HepG2 (cell line): ENCODE results near the gene FAM222A. TPM values are rescaled to one million over a fixed set of nuclear protein-coding genes. Genes with fewer than 3 reads are reported as not detected.

Experiments
- ATF1 ChIP-seq: IDR thresholded peaks from 2 replicates; pipeline ENCODE4 v1.6.1; 2016; ENCODE audit warnings: mild to moderate bottlenecking, control low read depth
- BRCA1 ChIP-seq: sonication (generic); formaldehyde crosslinking; IDR thresholded peaks from 2 replicates; pipeline ENCODE4 v1.4.0; 2020; ENCODE audit warnings: missing genetic modification reagents
- EEA1 ChIP-seq: sonication (generic); formaldehyde crosslinking; IDR thresholded peaks from 2 replicates; pipeline ENCODE4 v1.5.1; 2020; ENCODE audit warnings: mild to moderate bottlenecking, missing genetic modification reagents, borderline replicate concordance
- FOSL2 ChIP-seq: sonication (generic); formaldehyde crosslinking; IDR thresholded peaks from 2 replicates; pipeline ENCODE4 v1.4.0; 2020; ENCODE audit warnings: missing genetic modification reagents
- HES4 ChIP-seq: sonication (generic); formaldehyde crosslinking; IDR thresholded peaks from 2 replicates; pipeline ENCODE4 v1.9.0; 2021; ENCODE audit warnings: mild to moderate bottlenecking, missing genetic modification reagents, borderline replicate concordance
- JUNB ChIP-seq: sonication (generic); formaldehyde crosslinking; IDR thresholded peaks from 2 replicates; pipeline ENCODE4 v1.8.0; 2022; ENCODE audit warnings: missing genetic modification reagents, mild to moderate bottlenecking, borderline replicate concordance
- KDM3A ChIP-seq: IDR thresholded peaks from 2 replicates; pipeline ENCODE4 v1.6.1; 2018; ENCODE audit warnings: low read depth, missing compliant biosample characterization
- NKX3-1 ChIP-seq: sonication (generic); formaldehyde crosslinking; IDR thresholded peaks from 2 replicates; pipeline ENCODE4 v1.5.0; 2020; ENCODE audit warnings: missing genetic modification reagents
- PAX8 ChIP-seq: sonication (generic); formaldehyde crosslinking; IDR thresholded peaks from 2 replicates; pipeline ENCODE4 v1.8.0; 2022; ENCODE audit warnings: mild to moderate bottlenecking, missing genetic modification reagents, borderline replicate concordance
- PHF21A ChIP-seq: sonication (generic); formaldehyde crosslinking; IDR thresholded peaks from 2 replicates; pipeline ENCODE4 v1.5.0; 2020; ENCODE audit warnings: mild to moderate bottlenecking, missing genetic modification reagents
- RBM39 ChIP-seq: fragments of 200-400 bp; formaldehyde crosslinking; IDR thresholded peaks from one replicate; pipeline ENCODE4 v1.6.1; 2018; ENCODE audit warnings: antibody characterized with exemption, mild to moderate bottlenecking, low read depth, low read length; ENCODE audit not compliant: poor library complexity, severe bottlenecking
- STAG1 ChIP-seq: sonication (generic); formaldehyde crosslinking; IDR thresholded peaks from 2 replicates; pipeline ENCODE4 v1.4.0; 2020; ENCODE audit warnings: missing genetic modification reagents
- SUZ12 ChIP-seq: fragments of 150-350 bp; IDR thresholded peaks from 2 replicates; pipeline ENCODE4 v1.6.1; 2014; ENCODE audit warnings: low read depth, low read length
- TAF1 ChIP-seq: sonication (generic); formaldehyde crosslinking; IDR thresholded peaks from 2 replicates; pipeline ENCODE4 v1.4.0; 2020; ENCODE audit warnings: missing genetic modification reagents
- TOPORS ChIP-seq: sonication (generic); formaldehyde crosslinking; IDR thresholded peaks from 2 replicates; pipeline ENCODE4 v1.8.0; 2023; ENCODE audit warnings: mild to moderate bottlenecking, missing genetic modification reagents
- TSC22D2 ChIP-seq: sonication (generic); formaldehyde crosslinking; IDR thresholded peaks from 2 replicates; pipeline ENCODE4 v1.5.1; 2020; ENCODE audit warnings: missing genetic modification reagents, mild to moderate bottlenecking, borderline replicate concordance
- ZFAT ChIP-seq: sonication (generic); formaldehyde crosslinking; conservative IDR thresholded peaks from 2 replicates; pipeline ENCODE4 v1.8.1; 2023; ENCODE audit warnings: missing genetic modification reagents, inconsistent platforms
- ZNF337 ChIP-seq: sonication (generic); formaldehyde crosslinking; IDR thresholded peaks from 2 replicates; pipeline ENCODE4 v1.5.1; 2020; ENCODE audit warnings: missing genetic modification reagents, low read depth, mild to moderate bottlenecking, borderline replicate concordance
- ZNF451 ChIP-seq: sonication (generic); formaldehyde crosslinking; IDR thresholded peaks from 2 replicates; pipeline ENCODE4 v1.5.0; 2020; ENCODE audit warnings: mild to moderate bottlenecking, missing genetic modification reagents
- ZNF510 ChIP-seq: sonication (generic); formaldehyde crosslinking; IDR thresholded peaks from 2 replicates; pipeline ENCODE4 v1.4.0; 2020; ENCODE audit warnings: low read depth, mild to moderate bottlenecking, missing genetic modification reagents
- ZNF558 ChIP-seq: sonication (generic); formaldehyde crosslinking; IDR thresholded peaks from 2 replicates; pipeline ENCODE4 v1.9.0; 2022; ENCODE audit warnings: mild to moderate bottlenecking, missing genetic modification reagents, borderline replicate concordance
- ZNF660 ChIP-seq: sonication (generic); formaldehyde crosslinking; IDR thresholded peaks from 2 replicates; pipeline ENCODE4 v1.5.1; 2020; ENCODE audit warnings: mild to moderate bottlenecking, low read depth, missing genetic modification reagents, borderline replicate concordance
- polyA plus RNA-seq, 8 experiments: library from polyadenylated mRNA; depleted of rRNA in 3 of 8; stranded (reverse) in 7 of 8; unstranded in 1 of 8; fragments of >200 nt; fragmentation: Illumina TruSeq in 4 of 8; extraction: Trizol in 4 of 8; gene quantifications; 2 replicates each; pipeline versions ENCODE4 v1.2.1 to v1.2.3, GENCODE V29; 2011 to 2016; ENCODE audit warnings: low read depth in 4 of 8, missing spikeins in 1 of 8, mixed read lengths in 1 of 8; ENCODE audit not compliant: insufficient read depth in 1 of 8
- total RNA-seq, 5 experiments: library from RNA; depleted of rRNA; stranded (reverse); fragments of >200 nt; fragmentation: Illumina TruSeq; extraction: Trizol; gene quantifications; 2 replicates each; pipeline ENCODE4 v1.2.3, GENCODE V29; 2016; ENCODE audit warnings: low read depth in 1 of 5
- TF ChIP-seq, protein P1 (sequence below): sonication (generic); formaldehyde crosslinking; IDR thresholded peaks from 2 replicates; pipeline ENCODE4 v1.8.0; 2022; ENCODE audit warnings: mild to moderate bottlenecking, missing genetic modification reagents; ENCODE audit not compliant: insufficient replicate concordance
- TF ChIP-seq, protein P2 (sequence below): sonication (generic); formaldehyde crosslinking; IDR thresholded peaks from 2 replicates; pipeline ENCODE4 v1.4.0; 2020; ENCODE audit warnings: missing genetic modification reagents, borderline replicate concordance
- TF ChIP-seq, protein P3 (sequence below): IDR thresholded peaks from 2 replicates; pipeline ENCODE4 v1.6.1; 2016; ENCODE audit warnings: low read depth, control low read depth
- TF ChIP-seq, protein P4 (sequence below): sonication (generic); formaldehyde crosslinking; IDR thresholded peaks from 2 replicates; pipeline ENCODE4 v1.8.0; 2022; ENCODE audit warnings: missing genetic modification reagents, mild to moderate bottlenecking, borderline replicate concordance

The FAM222A gene
- total and polyA plus RNA-seq, 2 of the 13 experiments (the other 11 are each of a cell fraction or from before 2014, with no cell fraction given), result 2.7 to 9.6 TPM

DNA sequence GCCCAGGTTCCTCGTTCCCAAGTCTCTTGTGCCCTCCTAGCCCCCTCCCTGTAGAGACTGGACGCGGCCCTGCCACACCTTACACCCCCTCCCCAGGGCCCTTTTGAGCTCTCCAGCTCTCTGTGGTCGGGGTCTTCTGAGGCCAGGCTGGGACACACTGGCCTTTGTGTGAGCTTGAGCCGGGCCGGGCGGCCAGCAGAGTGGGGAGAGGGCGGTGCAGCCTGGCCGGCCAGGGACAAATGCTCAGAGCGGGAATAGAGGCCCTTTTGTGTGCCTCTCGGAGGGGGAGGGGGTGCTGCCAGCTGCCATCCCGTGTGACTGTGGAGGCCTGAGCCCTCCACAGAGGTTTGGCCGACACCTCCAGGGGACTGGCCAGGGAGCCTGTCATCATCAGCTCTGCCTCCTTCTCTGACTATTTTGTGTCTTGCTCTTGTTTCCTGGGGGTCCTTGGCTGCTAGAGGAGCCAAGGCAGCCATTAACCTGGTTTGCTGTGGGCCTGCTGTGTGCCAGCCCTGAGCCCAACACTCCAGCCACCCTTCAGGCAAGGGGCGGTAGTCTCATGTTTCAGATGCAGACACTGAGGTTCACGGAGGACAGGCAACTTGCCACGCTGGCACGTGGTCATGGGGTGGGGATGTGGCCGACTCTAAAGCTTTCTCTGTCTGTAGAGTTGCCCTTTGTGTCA is 13.6 kb downstream of the FAM222A start (continued):
- TF ChIP-seq ZFAT (CRISPR knock-in tag) (no peak), TAF1 (peak; percentile 49), ZNF510 (CRISPR knock-in tag) (no peak), ZNF451 (CRISPR knock-in tag) (no peak), BRCA1 (CRISPR knock-in tag) (no peak), KDM3A (CRISPR knock-in tag) (peak; percentile 52; the same call in 1 of the 2 replicates), JUNB (CRISPR knock-in tag) (no peak), NKX3-1 (CRISPR knock-in tag) (no peak), ZNF660 (CRISPR knock-in tag) (no peak), TOPORS (no peak), HES4 (no peak), TSC22D2 (CRISPR knock-in tag) (peak; percentile 24; the same call in 1 of the 2 replicates), PAX8 (CRISPR knock-in tag) (no peak), EEA1 (no peak), FOSL2 (CRISPR knock-in tag) (no peak), ZNF337 (CRISPR knock-in tag) (no peak), RBM39 (peak; percentile 89), STAG1 (peak; percentile 21), SUZ12 (no peak), PHF21A (CRISPR knock-in tag) (peak; percentile 92), ZNF558 (no peak), ATF1 (no peak)
- TF ChIP-seq, protein P1, sequence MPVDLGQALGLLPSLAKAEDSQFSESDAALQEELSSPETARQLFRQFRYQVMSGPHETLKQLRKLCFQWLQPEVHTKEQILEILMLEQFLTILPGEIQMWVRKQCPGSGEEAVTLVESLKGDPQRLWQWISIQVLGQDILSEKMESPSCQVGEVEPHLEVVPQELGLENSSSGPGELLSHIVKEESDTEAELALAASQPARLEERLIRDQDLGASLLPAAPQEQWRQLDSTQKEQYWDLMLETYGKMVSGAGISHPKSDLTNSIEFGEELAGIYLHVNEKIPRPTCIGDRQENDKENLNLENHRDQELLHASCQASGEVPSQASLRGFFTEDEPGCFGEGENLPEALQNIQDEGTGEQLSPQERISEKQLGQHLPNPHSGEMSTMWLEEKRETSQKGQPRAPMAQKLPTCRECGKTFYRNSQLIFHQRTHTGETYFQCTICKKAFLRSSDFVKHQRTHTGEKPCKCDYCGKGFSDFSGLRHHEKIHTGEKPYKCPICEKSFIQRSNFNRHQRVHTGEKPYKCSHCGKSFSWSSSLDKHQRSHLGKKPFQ (CRISPR knock-in tag), result no peak
- TF ChIP-seq, protein P2, sequence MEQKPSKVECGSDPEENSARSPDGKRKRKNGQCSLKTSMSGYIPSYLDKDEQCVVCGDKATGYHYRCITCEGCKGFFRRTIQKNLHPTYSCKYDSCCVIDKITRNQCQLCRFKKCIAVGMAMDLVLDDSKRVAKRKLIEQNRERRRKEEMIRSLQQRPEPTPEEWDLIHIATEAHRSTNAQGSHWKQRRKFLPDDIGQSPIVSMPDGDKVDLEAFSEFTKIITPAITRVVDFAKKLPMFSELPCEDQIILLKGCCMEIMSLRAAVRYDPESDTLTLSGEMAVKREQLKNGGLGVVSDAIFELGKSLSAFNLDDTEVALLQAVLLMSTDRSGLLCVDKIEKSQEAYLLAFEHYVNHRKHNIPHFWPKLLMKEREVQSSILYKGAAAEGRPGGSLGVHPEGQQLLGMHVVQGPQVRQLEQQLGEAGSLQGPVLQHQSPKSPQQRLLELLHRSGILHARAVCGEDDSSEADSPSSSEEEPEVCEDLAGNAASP, result peak; percentile 98; the same call in 1 of the 2 replicates
- TF ChIP-seq, protein P3, sequence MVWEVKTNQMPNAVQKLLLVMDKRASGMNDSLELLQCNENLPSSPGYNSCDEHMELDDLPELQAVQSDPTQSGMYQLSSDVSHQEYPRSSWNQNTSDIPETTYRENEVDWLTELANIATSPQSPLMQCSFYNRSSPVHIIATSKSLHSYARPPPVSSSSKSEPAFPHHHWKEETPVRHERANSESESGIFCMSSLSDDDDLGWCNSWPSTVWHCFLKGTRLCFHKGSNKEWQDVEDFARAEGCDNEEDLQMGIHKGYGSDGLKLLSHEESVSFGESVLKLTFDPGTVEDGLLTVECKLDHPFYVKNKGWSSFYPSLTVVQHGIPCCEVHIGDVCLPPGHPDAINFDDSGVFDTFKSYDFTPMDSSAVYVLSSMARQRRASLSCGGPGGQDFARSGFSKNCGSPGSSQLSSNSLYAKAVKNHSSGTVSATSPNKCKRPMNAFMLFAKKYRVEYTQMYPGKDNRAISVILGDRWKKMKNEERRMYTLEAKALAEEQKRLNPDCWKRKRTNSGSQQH (CRISPR knock-in tag), result no peak
- TF ChIP-seq, protein P4, sequence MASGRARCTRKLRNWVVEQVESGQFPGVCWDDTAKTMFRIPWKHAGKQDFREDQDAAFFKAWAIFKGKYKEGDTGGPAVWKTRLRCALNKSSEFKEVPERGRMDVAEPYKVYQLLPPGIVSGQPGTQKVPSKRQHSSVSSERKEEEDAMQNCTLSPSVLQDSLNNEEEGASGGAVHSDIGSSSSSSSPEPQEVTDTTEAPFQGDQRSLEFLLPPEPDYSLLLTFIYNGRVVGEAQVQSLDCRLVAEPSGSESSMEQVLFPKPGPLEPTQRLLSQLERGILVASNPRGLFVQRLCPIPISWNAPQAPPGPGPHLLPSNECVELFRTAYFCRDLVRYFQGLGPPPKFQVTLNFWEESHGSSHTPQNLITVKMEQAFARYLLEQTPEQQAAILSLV (CRISPR knock-in tag), result no peak
